Colonic mucosa (tissue), 4 donors: ENCODE measurements around the gene SLC30A3. TPM values are rescaled to one million over a fixed set of nuclear protein-coding genes. Genes with fewer than 3 reads are reported as not detected.
A peak's percentile ranks its signal among the peaks of the same experiment; 100 is the strongest.

Experiments
- DNase-seq: peaks from one replicate; pipeline ENCODE4 v3.0.0-alpha.2; 2020
- H3K27ac ChIP-seq: fragments of 200-600 bp; one replicate; pipeline ENCODE4 v1.8.0; 2021
- H3K27me3 ChIP-seq: fragments of 200-600 bp; one replicate; pipeline ENCODE4 v1.8.0; 2021
- H3K36me3 ChIP-seq: fragments of 200-600 bp; one replicate; pipeline ENCODE4 v1.8.0; 2021
- H3K4me1 ChIP-seq: fragments of 200-600 bp; one replicate; pipeline ENCODE4 v1.8.0; 2021; ENCODE audit warnings: mild to moderate bottlenecking
- H3K4me3 ChIP-seq: fragments of 200-600 bp; one replicate; pipeline ENCODE4 v1.8.0; 2021
- H3K9ac ChIP-seq, 2 donors: one replicate each; pipeline ENCODE4 v1.7.0; 2013; ENCODE audit warnings: control low read depth in 2 of 2, low read depth in 2 of 2, low read length in 2 of 2
- H3K9me3 ChIP-seq: fragments of 200-600 bp; one replicate; pipeline ENCODE4 v1.8.0; 2021
- CTCF ChIP-seq: fragments of 200-600 bp; IDR thresholded peaks from one replicate; pipeline ENCODE4 v1.8.0; 2022; ENCODE audit warnings: antibody characterized with exemption, mild to moderate bottlenecking
- intact Hi-C: fragments of 100-400 bp; cut with DNase I; formaldehyde crosslinking; loops from one replicate; pipeline ENCODE4 v1.14.1; 2022
- total RNA-seq, 2 donors: library from RNA; stranded (reverse); fragmentation: NEBNext Ultra II Directional in 1 of 2; extraction: Animal tissue kit (Norgen Biotek cat#: 25700) in 1 of 2; gene quantifications; one replicate each; pipeline ENCODE4 v1.2.1, GENCODE V29; 2021
- donor health status: healthy.
- donor health status: DM: no; HTN: no; CAD: no.
- donor health status: DM: no; HTN: no; CAD: no.

Gene SLC30A3
- total RNA-seq, 2 donors from 2014 or later, result not detected

GRCh38 chr2:27211241-27211942 lies 51.5 kb downstream of the SLC30A3 start:
- Histone ChIP-seq H3K36me3 (no peaks in the 10 kb centered on the region), H3K9me3 (no peaks in the 10 kb centered on the region), H3K4me1 (peaks cover 4% of the 10 kb centered on the region), H3K4me3 (peak overlapping the region; percentile 79), H3K27ac (peak overlapping the region; percentile 97), H3K27me3 (no peaks in the 10 kb centered on the region), H3K9ac (peak overlapping the region; percentile 68 to 86)
- intact Hi-C loops, result no loop called here
- no peak for DNase-seq
- TF ChIP-seq CTCF, result no peak

DNA sequence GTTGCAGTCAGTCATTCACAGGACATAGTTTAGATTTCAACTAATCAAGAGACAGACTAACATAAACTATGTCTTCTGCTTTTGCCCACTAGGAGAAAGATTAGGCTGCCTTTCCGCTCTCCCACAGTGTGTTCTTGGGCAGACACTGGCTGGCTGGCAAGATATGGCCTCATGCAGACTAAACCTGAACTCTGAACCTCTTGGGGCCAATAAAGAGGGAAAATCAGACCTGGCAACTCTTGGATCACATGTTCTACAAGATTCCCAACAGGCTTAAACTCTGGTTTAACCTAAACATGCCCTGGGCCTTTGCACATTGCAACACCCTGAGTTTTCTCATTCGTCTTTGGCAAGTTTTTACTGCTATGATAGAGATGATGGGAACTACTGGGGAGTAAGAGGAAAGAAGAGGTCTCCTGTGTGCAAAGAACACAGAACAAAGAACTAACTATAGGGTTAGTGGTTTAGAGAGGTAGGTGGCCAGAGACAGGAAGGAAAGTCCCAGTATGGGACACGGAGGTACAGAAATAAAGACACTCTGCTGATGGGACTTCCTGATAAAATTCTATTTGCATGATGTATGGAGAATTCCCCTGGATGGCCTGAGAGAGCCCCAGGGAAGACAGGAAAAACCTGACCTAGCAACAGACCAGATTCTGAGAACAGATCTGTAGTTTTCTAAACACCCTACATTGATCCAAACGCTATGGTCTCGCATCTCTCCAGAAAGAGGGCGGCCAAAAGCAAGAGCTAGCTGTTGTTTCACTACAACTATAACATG lies 53.0 kb downstream of the SLC30A3 start:
- no peaks in the 10 kb centered on the region for H3K9me3 ChIP-seq
- H3K4me1 ChIP-seq, result peaks cover 4% of the 10 kb centered on the region
- no peak for TF ChIP-seq CTCF
- H3K4me3 ChIP-seq, result no peak overlapping the region
- intact Hi-C loops, result no loop called here
- peak; percentile 34 for DNase-seq
- no peaks in the 10 kb centered on the region for H3K27me3 ChIP-seq
- peak overlapping the region in 1 of 2 donors; percentile 5 for H3K9ac ChIP-seq
- H3K36me3 ChIP-seq, result no peaks in the 10 kb centered on the region
- peak overlapping the region; percentile 12 for H3K27ac ChIP-seq

DNA sequence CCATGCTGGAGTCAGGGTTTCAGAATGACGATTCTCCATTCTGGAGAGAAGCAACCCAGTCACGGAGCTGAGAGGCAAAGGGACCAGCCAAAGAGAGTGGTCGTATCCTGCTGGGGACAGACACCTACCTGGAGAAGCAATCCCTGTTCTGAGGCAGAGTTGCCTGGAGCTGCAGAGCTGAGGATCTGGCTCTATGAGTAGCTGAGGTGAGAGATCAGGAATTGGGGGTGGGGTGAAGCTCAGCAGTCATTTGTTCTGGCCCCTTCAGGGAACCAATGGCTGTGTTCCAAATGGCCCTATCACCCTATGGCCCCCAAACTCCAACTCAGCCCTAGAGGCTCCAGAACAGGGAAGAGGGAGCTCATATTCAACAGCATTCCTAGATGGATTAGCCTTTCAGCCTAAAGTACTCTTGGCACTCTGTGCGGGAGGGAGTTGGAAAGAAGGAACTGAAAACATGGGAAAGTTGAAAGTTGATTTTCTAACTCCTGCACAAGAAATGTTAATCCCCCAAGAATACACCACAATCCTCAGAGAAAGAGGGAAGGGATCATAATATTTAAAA lies 54.3 kb downstream of the SLC30A3 start:
- intact Hi-C loops, result no loop called here
- H3K4me3 ChIP-seq, result no peak overlapping the region
- H3K27me3 ChIP-seq, result no peaks in the 10 kb centered on the region
- no peaks in the 10 kb centered on the region for H3K9me3 ChIP-seq
- DNase-seq, result no peak
- no peaks in the 10 kb centered on the region for H3K36me3 ChIP-seq
- no peak overlapping the region for H3K27ac ChIP-seq
- TF ChIP-seq CTCF, result no peak
- no peak overlapping the region for H3K9ac ChIP-seq
- peaks cover 4% of the 10 kb centered on the region for H3K4me1 ChIP-seq

DNA sequence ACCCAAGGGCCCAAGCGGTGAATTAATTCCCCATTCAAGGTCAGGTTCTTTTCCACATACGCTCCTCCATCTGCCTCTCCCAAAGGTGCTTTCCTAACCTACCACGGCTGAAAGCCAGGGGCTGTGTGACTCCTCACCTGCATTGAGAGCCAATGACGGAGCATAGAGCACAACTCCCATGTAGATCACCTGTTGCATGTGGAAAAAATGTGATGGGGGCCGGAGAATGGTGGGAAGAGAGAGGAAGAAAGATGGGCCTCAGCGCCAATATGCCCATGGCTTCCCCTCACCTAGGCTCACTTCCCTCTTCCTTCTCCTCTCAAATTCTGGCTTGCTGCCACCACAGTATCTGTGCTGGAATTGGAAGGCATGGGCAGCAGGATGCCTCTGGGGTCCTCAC lies 56.5 kb downstream of the SLC30A3 start:
- H3K27ac ChIP-seq, result no peak overlapping the region
- no peaks in the 10 kb centered on the region for H3K9me3 ChIP-seq
- no peaks in the 10 kb centered on the region for H3K27me3 ChIP-seq
- intact Hi-C loops, result no loop called here
- H3K4me3 ChIP-seq, result no peak overlapping the region
- no peak for DNase-seq
- H3K9ac ChIP-seq, result no peak overlapping the region
- no peaks in the 10 kb centered on the region for H3K36me3 ChIP-seq
- peaks cover 4% of the 10 kb centered on the region for H3K4me1 ChIP-seq
- TF ChIP-seq CTCF, result no peak

DNA sequence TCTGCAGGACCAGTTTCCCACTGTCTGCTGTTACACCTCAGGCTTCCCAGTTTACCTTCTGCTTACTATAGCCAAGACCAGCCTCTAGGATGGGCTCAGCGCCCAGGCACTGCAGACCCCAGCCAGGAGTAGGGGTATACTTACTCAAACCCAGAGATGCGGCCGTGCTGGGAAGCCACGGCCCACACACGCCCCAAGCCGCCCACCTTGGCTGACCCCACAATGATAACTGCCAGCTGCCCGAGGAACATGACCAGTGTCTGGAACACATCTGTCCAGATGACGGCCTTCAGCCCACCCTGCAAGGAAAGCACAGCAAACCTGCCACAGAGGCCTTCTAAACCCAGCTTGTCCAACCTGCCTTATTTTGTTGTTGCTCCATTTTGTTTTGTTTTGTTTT lies 57.6 kb downstream of the SLC30A3 start:
- no peaks in the 10 kb centered on the region for H3K27me3 ChIP-seq
- H3K9me3 ChIP-seq, result no peaks in the 10 kb centered on the region
- DNase-seq, result no peak
- no peak overlapping the region for H3K9ac ChIP-seq
- H3K4me1 ChIP-seq, result peaks cover 4% of the 10 kb centered on the region
- no peak overlapping the region for H3K27ac ChIP-seq
- no peak for TF ChIP-seq CTCF
- intact Hi-C loops, result no loop called here
- no peak overlapping the region for H3K4me3 ChIP-seq
- no peaks in the 10 kb centered on the region for H3K36me3 ChIP-seq
